Panc1 (cell line): Measurements from ENCODE around the gene ADAM12. TPM values are rescaled to one million over a fixed set of nuclear protein-coding genes. Genes with fewer than 3 reads are reported as not detected.

ENCODE experiments used
- ATAC-seq: fragments of 200-7000 bp; cut with Tn5 transposase; 2 replicates; pipeline ENCODE4 v1.9.1; 2020; ENCODE audit warnings: mild to moderate bottlenecking, moderate library complexity
- BruUV-seq: library from RNA; stranded (reverse); fragments of 400-500 nt; replicated peaks from 2 replicates; lab custom pipeline; 2021; lab: Mats Ljungman, UMichigan
- CTCF ChIA-PET: fragments of 300-600 bp; sonication (Branson Sonifier 250); formaldehyde crosslinking; loops from one replicate; lab custom pipeline; 2022; ENCODE audit warnings: antibody characterized with exemption; lab: Charles Lee
- POLR2A ChIA-PET: fragments of 300-600 bp; sonication (Branson Sonifier 250); formaldehyde crosslinking; loops from one replicate; lab custom pipeline; 2022; ENCODE audit warnings: antibody characterized with exemption; lab: Charles Lee
- DNase-seq: peaks from one replicate; pipeline ENCODE4 v3.0.0-alpha.2; 2010; ENCODE audit warnings: low read depth, low spot score
- H3K27ac ChIP-seq: 2 replicates; pipeline ENCODE4 v1.5.1; 2011; ENCODE audit warnings: mild to moderate bottlenecking, low read length, inconsistent platforms
- H3K27me3 ChIP-seq: fragments of 200-500 bp; sonication (Bioruptor generic); 2 replicates; pipeline ENCODE4 v1.6.0; 2014; ENCODE audit warnings: low read length, inconsistent platforms; ENCODE audit not compliant: control insufficient read depth, insufficient read depth
- H3K36me3 ChIP-seq: fragments of 200-500 bp; sonication (Bioruptor generic); 2 replicates; pipeline ENCODE4 v1.5.1; 2014; ENCODE audit warnings: inconsistent platforms, mild to moderate bottlenecking, low read length, moderate library complexity; ENCODE audit not compliant: control insufficient read depth, insufficient read depth
- H3K4me1 ChIP-seq: 2 replicates; pipeline ENCODE4 v1.5.1; 2011; ENCODE audit warnings: inconsistent platforms, mild to moderate bottlenecking, low read length, moderate library complexity; ENCODE audit not compliant: control insufficient read depth, insufficient read depth
- H3K4me3 ChIP-seq, 2 experiments: 2 replicates each; pipeline ENCODE4 v1.5.1; 2011 to 2012; ENCODE audit warnings: low read depth in 2 of 2, low read length in 2 of 2, mild to moderate bottlenecking in 2 of 2, inconsistent platforms in 1 of 2, moderate library complexity in 1 of 2
- H3K9me3 ChIP-seq: fragments of 200-500 bp; sonication (Bioruptor generic); 2 replicates; pipeline ENCODE4 v1.5.1; 2014; ENCODE audit warnings: low read depth, mild to moderate bottlenecking, inconsistent platforms, low read length, moderate library complexity; ENCODE audit not compliant: control insufficient read depth, insufficient read depth
- CTCF ChIP-seq: fragments of 450-650 bp; IDR thresholded peaks from 2 replicates; pipeline ENCODE4 v1.5.1; 2017; ENCODE audit warnings: mild to moderate bottlenecking
- POLR2AphosphoS5 ChIP-seq: IDR thresholded peaks from 2 replicates; pipeline ENCODE4 v1.6.1; 2012; ENCODE audit warnings: mild to moderate bottlenecking, low read depth, low read length, moderate library complexity
- REST ChIP-seq, 2 experiments: IDR thresholded peaks; 2 replicates each; pipeline ENCODE4 v1.6.1; 2011 to 2012; ENCODE audit warnings: low read depth in 2 of 2, control low read depth in 1 of 2, low read length in 1 of 2, mild to moderate bottlenecking in 1 of 2, moderate library complexity in 1 of 2; ENCODE audit not compliant: insufficient read depth in 1 of 2
- SIN3A ChIP-seq: IDR thresholded peaks from 2 replicates; pipeline ENCODE4 v1.6.1; 2012; ENCODE audit warnings: low read depth, mild to moderate bottlenecking, low read length, moderate library complexity, borderline replicate concordance; ENCODE audit not compliant: insufficient read depth
- TCF7L2 ChIP-seq: IDR thresholded peaks from 2 replicates; pipeline ENCODE4 v1.6.1; 2011; ENCODE audit warnings: mild to moderate bottlenecking, low read depth, low read length, inconsistent platforms
- in situ Hi-C: cut with HindIII; loops from 2 replicates; pipeline ENCODE4 v1.10.0; 2016; ENCODE audit warnings: low sequenced_read_pairs, low pct_unique_long_range_greater_than_20kb
- intact Hi-C: fragments of 100-400 bp; cut with micrococcal nuclease; formaldehyde crosslinking; loops from one replicate; pipeline ENCODE4 v1.10.0; 2022; ENCODE audit not compliant: unreplicated experiment
- total RNA-seq: library from RNA; stranded (reverse); gene quantifications from one replicate; pipeline ENCODE4 v1.2.1, GENCODE V29; 2021; ENCODE audit not compliant: unreplicated experiment

Gene ADAM12
- total RNA-seq, 1 experiment from 2014 or later = 0.10 TPM

- no peak for ATAC-seq
- in situ Hi-C loops = no loop called here
- H3K36me3 ChIP-seq = no peaks in the 10 kb centered on the region
These were observed 278.4 kb downstream of the ADAM12 start for GRCh38 chr10:126109893-126110292.

GRCh38 chr10:126108693-126109092 is 279.6 kb downstream of the ADAM12 start:
- BruUV-seq = no TSS peak
- DNase-seq (no peak), ATAC-seq (no peak)
- in situ Hi-C loops = no loop called here
- Histone ChIP-seq H3K27ac (no peak overlapping the region), H3K9me3 (no peaks in the 10 kb centered on the region), H3K27me3 (no peaks in the 10 kb centered on the region), H3K4me1 (no peaks in the 10 kb centered on the region), H3K4me3 (no peak overlapping the region), H3K36me3 (no peaks in the 10 kb centered on the region)
- POLR2A ChIA-PET = no interaction called here
- CTCF ChIA-PET = no interaction called here
- TF ChIP-seq CTCF (no peak), SIN3A (no peak)
- intact Hi-C loops = no loop called here

More at GRCh38 chr10:126109893-126110292, 278.4 kb downstream of the ADAM12 start:
- H3K4me1 ChIP-seq = no peaks in the 10 kb centered on the region
- no TSS peak for BruUV-seq
- H3K27ac ChIP-seq = no peak overlapping the region
- TF ChIP-seq CTCF (no peak), TCF7L2 (no peak), REST (IDR thresholded peaks at IDR 0.05; ENCODE audit: insufficient read depth in 1 of 2, low read depth in 2 of 2, low read length in 1 of 2) (no peak), SIN3A (no peak), POLR2AphosphoS5 (no peak)
- ChIA-PET CTCF (no interaction called here), POLR2A (no interaction called here)
- DNase-seq = no peak
- H3K9me3 ChIP-seq = no peaks in the 10 kb centered on the region
- H3K4me3 ChIP-seq = no peak overlapping the region
- intact Hi-C loops = no loop called here
- H3K27me3 ChIP-seq = no peaks in the 10 kb centered on the region

GRCh38 chr10:126104767-126105166 is 283.5 kb downstream of the ADAM12 start:
- no peak for ATAC-seq
- no peaks in the 10 kb centered on the region; the same call in 1 of the 2 replicates for H3K4me1 ChIP-seq
- no peaks in the 10 kb centered on the region for H3K9me3 ChIP-seq
- no peak overlapping the region for H3K27ac ChIP-seq
- DNase-seq = no peak
- no peak overlapping the region for H3K4me3 ChIP-seq
- H3K27me3 ChIP-seq = no peaks in the 10 kb centered on the region
- in situ Hi-C loops = no loop called here
- ChIA-PET CTCF (no interaction called here), POLR2A (no interaction called here)
- no peak for TF ChIP-seq CTCF
- no peak for TF ChIP-seq REST (IDR thresholded peaks at IDR 0.05; ENCODE audit: insufficient read depth in 1 of 2, low read depth in 2 of 2, low read length in 1 of 2)
- no peak for TF ChIP-seq SIN3A
- TF ChIP-seq TCF7L2 = no peak
- TF ChIP-seq POLR2AphosphoS5 = no peak
- H3K36me3 ChIP-seq = no peaks in the 10 kb centered on the region
- intact Hi-C loops = no loop called here
- BruUV-seq = no TSS peak
